HCT116 (cell line): ENCODE measurements around the gene CFAP91. TPM values are rescaled to one million over a fixed set of nuclear protein-coding genes. Genes with fewer than 3 reads are reported as not detected.

Source experiments
- ATAC-seq: fragments of 200-7000 bp; cut with Tn5 transposase; 2 replicates; pipeline ENCODE4 v1.9.1; 2020; ENCODE audit warnings: mild to moderate bottlenecking, moderate library complexity
- BruUV-seq: library from RNA; stranded (reverse); fragments of 400-500 nt; replicated peaks from 2 replicates; lab custom pipeline; 2021; lab: Mats Ljungman, UMichigan
- CTCF ChIA-PET: fragments of 300-600 bp; sonication (Branson Sonifier 250); formaldehyde crosslinking; loops from one replicate; lab custom pipeline; 2021; ENCODE audit warnings: antibody characterized with exemption; lab: Charles Lee
- POLR2A ChIA-PET: fragments of 300-600, 350-600 bp; sonication (Branson Sonifier 250); formaldehyde crosslinking; loops from one replicate; lab custom pipeline; 2021; ENCODE audit warnings: antibody characterized with exemption; lab: Charles Lee
- RAD21 ChIA-PET, 2 experiments: fragments of 300-600 bp; sonication (Branson Sonifier 250); formaldehyde crosslinking; loops; one replicate each; lab custom pipeline; 2023; ENCODE audit warnings: low total read pairs in 2 of 2; ENCODE audit not compliant: uncharacterized antibody in 2 of 2, unreplicated experiment in 2 of 2, low non-redundant PET in 1 of 2; lab: Charles Lee
- DNase-seq: peaks from one replicate; pipeline ENCODE4 v3.0.0-alpha.2; 2010; ENCODE audit warnings: low read depth, low spot score
- H2AFZ ChIP-seq: fragments of 200-600 bp; shearing (Covaris generic), sonication (generic); 2 replicates; pipeline ENCODE4 v1.6.1; 2017; ENCODE audit warnings: low read depth, mixed run types, mixed read lengths, antibody characterized with exemption, low read length; ENCODE audit not compliant: poor library complexity, severe bottlenecking
- H3K27ac ChIP-seq: 2 replicates; pipeline ENCODE4 v1.5.1; 2012; ENCODE audit warnings: low read depth, low read length
- H3K27me3 ChIP-seq: fragments of 200-600 bp; sonication (generic); 2 replicates; pipeline ENCODE4 v1.6.1; 2016; ENCODE audit warnings: mixed run types, low read length, mixed read lengths; ENCODE audit not compliant: insufficient read depth
- H3K36me3 ChIP-seq, 2 experiments: fragments of 200-500 bp in 1 of 2; fragments of 200-600 bp in 1 of 2; sonication (Bioruptor generic) in 1 of 2; sonication (generic) in 1 of 2; 2 replicates each; pipeline versions ENCODE4 v1.5.1 to v1.6.1; 2014 to 2016; ENCODE audit warnings: low read length in 2 of 2, inconsistent platforms in 1 of 2, mixed read lengths in 1 of 2, mixed run types in 1 of 2; ENCODE audit not compliant: insufficient read depth in 2 of 2, control insufficient read depth in 1 of 2
- H3K4me1 ChIP-seq, 2 experiments: fragments of 200-600 bp in 1 of 2; sonication (generic) in 1 of 2; 2 replicates each; pipeline versions ENCODE4 v1.5.1 to v1.6.1; 2012 to 2017; ENCODE audit warnings: low read length in 2 of 2, inconsistent platforms in 1 of 2, mild to moderate bottlenecking in 1 of 2, mixed read lengths in 1 of 2, mixed run types in 1 of 2, moderate library complexity in 1 of 2; ENCODE audit not compliant: insufficient read depth in 2 of 2, control insufficient read depth in 1 of 2
- H3K4me2 ChIP-seq: fragments of 200-600 bp; sonication (generic); 2 replicates; pipeline ENCODE4 v1.6.1; 2017; ENCODE audit warnings: mixed run types, low read length, mixed read lengths
- H3K4me3 ChIP-seq, 2 experiments: fragments of 200-600 bp in 1 of 2; sonication (generic) in 1 of 2; replicated peaks in 1 of 2; 2 replicates each; pipeline ENCODE4 v1.5.1; 2011 to 2016; ENCODE audit warnings: low read length in 2 of 2, control low read depth in 1 of 2, low read depth in 1 of 2, mild to moderate bottlenecking in 1 of 2, mixed read lengths in 1 of 2, mixed run types in 1 of 2
- H3K79me2 ChIP-seq: fragments of 200-600 bp; sonication (generic); 2 replicates; pipeline ENCODE4 v1.6.1; 2017; ENCODE audit warnings: mild to moderate bottlenecking, mixed run types, low read length, moderate library complexity, mixed read lengths; ENCODE audit not compliant: insufficient read depth
- H3K9ac ChIP-seq: fragments of 200-600 bp; sonication (generic); 2 replicates; pipeline ENCODE4 v1.6.1; 2016; ENCODE audit warnings: low read length, mixed read lengths
- H3K9me2 ChIP-seq: fragments of 200-600 bp; sonication (generic), shearing (Covaris generic); 2 replicates; pipeline ENCODE4 v1.6.1; 2017; ENCODE audit warnings: mixed run types, mild to moderate bottlenecking, moderate library complexity; ENCODE audit not compliant: insufficient read depth
- H3K9me3 ChIP-seq, 2 experiments: fragments of 200-500 bp in 1 of 2; fragments of 200-600 bp in 1 of 2; sonication (Bioruptor generic) in 1 of 2; sonication (generic) in 1 of 2; 2 replicates each; pipeline ENCODE4 v1.6.1; 2014 to 2017; ENCODE audit warnings: low read length in 2 of 2, mixed read lengths in 2 of 2, inconsistent platforms in 1 of 2, low read depth in 1 of 2, mild to moderate bottlenecking in 1 of 2, mixed run types in 1 of 2, moderate library complexity in 1 of 2; ENCODE audit not compliant: control insufficient read depth in 1 of 2, insufficient read depth in 1 of 2
- H4K20me1 ChIP-seq: fragments of 200-600 bp; sonication (generic), shearing (Covaris generic); 2 replicates; pipeline ENCODE4 v1.6.1; 2017; ENCODE audit warnings: mixed run types, mild to moderate bottlenecking, moderate library complexity; ENCODE audit not compliant: insufficient read depth
- CEBPB ChIP-seq: IDR thresholded peaks from 2 replicates; pipeline ENCODE4 v1.6.1; 2012; ENCODE audit warnings: low read depth
- CTCF ChIP-seq, 3 experiments: fragments of 200-600 bp in 1 of 3; sonication (generic) in 1 of 3; IDR thresholded peaks in 2 of 3; conservative IDR thresholded peaks in 1 of 3; 2 replicates each; pipeline ENCODE4 v1.5.1; 2012 to 2017; ENCODE audit warnings: low read depth in 2 of 3, low read length in 2 of 3, antibody characterized with exemption in 1 of 3, borderline replicate concordance in 1 of 3, control low read depth in 1 of 3, mild to moderate bottlenecking in 1 of 3, mixed read lengths in 1 of 3, mixed run types in 1 of 3, moderate library complexity in 1 of 3; ENCODE audit not compliant: insufficient read depth in 1 of 3
- EZH2 ChIP-seq: fragments of 200-600 bp; sonication (generic); IDR thresholded peaks from 2 replicates; pipeline ENCODE4 v1.6.1; 2017; ENCODE audit warnings: antibody characterized with exemption, mixed run types
- FOSL1 ChIP-seq: IDR thresholded peaks from 2 replicates; pipeline ENCODE4 v1.6.1; 2012; ENCODE audit warnings: low read depth
- MAX ChIP-seq: IDR thresholded peaks from 2 replicates; pipeline ENCODE4 v1.6.1; 2012
- RAD21 ChIP-seq: IDR thresholded peaks from 2 replicates; pipeline ENCODE4 v1.6.1; 2012; ENCODE audit warnings: low read depth, mild to moderate bottlenecking
- SIN3A ChIP-seq: IDR thresholded peaks from 2 replicates; pipeline ENCODE4 v1.6.1; 2012; ENCODE audit warnings: low read depth
- SP1 ChIP-seq: IDR thresholded peaks from 2 replicates; pipeline ENCODE4 v1.6.1; 2012; ENCODE audit warnings: low read depth
- SRF ChIP-seq: IDR thresholded peaks from 2 replicates; pipeline ENCODE4 v1.6.1; 2012; ENCODE audit warnings: low read depth
- TCF7L2 ChIP-seq: IDR thresholded peaks from 2 replicates; pipeline ENCODE4 v1.7.0; 2011; ENCODE audit warnings: borderline replicate concordance, inconsistent platforms; ENCODE audit not compliant: insufficient read depth, insufficient read length; ENCODE audit errors: extremely low read depth
- YY1 ChIP-seq: IDR thresholded peaks from 2 replicates; pipeline ENCODE4 v1.6.1; 2011; ENCODE audit warnings: low read length, low read depth, moderate library complexity, mild to moderate bottlenecking; ENCODE audit not compliant: insufficient replicate concordance; ENCODE audit errors: extremely low read depth
- ZNF274 ChIP-seq: fragments of 200-500 bp; sonication (Bioruptor generic); IDR thresholded peaks from 2 replicates; pipeline ENCODE4 v1.6.1; 2014; ENCODE audit warnings: mild to moderate bottlenecking, low read depth, low read length, inconsistent platforms
- intact Hi-C: fragments of 100-400 bp; cut with micrococcal nuclease; formaldehyde crosslinking; loops from 2 replicates; pipeline ENCODE4 v1.10.0; 2022
- total RNA-seq: library from RNA; stranded (reverse); gene quantifications from one replicate; pipeline ENCODE4 v1.2.1, GENCODE V29; 2021; ENCODE audit not compliant: unreplicated experiment
- TF ChIP-seq, protein P1 (sequence below): IDR thresholded peaks from 2 replicates; pipeline ENCODE4 v1.6.1; 2011; ENCODE audit warnings: mild to moderate bottlenecking, low read length, moderate library complexity; ENCODE audit not compliant: insufficient replicate concordance; ENCODE audit errors: extremely low read depth

CFAP91 gene
- total RNA-seq, 1 experiment from 2014 or later, result 0.96 TPM

- TF ChIP-seq SP1, result no peak
- TF ChIP-seq TCF7L2, result no peak
Measured at GRCh38 chr3:119715105-119715504, 12.3 kb downstream of the CFAP91 start (continued).

- no peak overlapping the region for H2AFZ ChIP-seq
- H3K27me3 ChIP-seq, result no peaks in the 10 kb centered on the region
- no peak for DNase-seq
- ChIA-PET CTCF (no interaction called here), POLR2A (no interaction called here), RAD21 (no interaction called here)
- no peak overlapping the region for H3K4me3 ChIP-seq
- no TSS peak for BruUV-seq
- H3K36me3 ChIP-seq, result no peaks in the 10 kb centered on the region
- H3K4me2 ChIP-seq, result no peak overlapping the region
- H4K20me1 ChIP-seq, result no peaks in the 10 kb centered on the region
- H3K79me2 ChIP-seq, result no peaks in the 10 kb centered on the region
- H3K4me1 ChIP-seq, result no peaks in the 10 kb centered on the region
- no peaks in the 10 kb centered on the region for H3K9me2 ChIP-seq
- no peak overlapping the region for H3K9ac ChIP-seq
- no peak overlapping the region for H3K27ac ChIP-seq
- TF ChIP-seq EZH2 (no peak), SRF (no peak), RAD21 (no peak), YY1 (no peak), CEBPB (no peak), ZNF274 (no peak), SIN3A (no peak), MAX (no peak), FOSL1 (no peak), CTCF (IDR thresholded peaks at IDR 0.05 in 2 of 3, conservative IDR thresholded peaks at IDR 0.05 in 1 of 3; ENCODE audit: borderline replicate concordance in 1 of 3, insufficient read depth in 1 of 3, low read depth in 2 of 3, low read length in 2 of 3) (no peak), TCF7L2 (no peak)
- TF ChIP-seq, protein P1, sequence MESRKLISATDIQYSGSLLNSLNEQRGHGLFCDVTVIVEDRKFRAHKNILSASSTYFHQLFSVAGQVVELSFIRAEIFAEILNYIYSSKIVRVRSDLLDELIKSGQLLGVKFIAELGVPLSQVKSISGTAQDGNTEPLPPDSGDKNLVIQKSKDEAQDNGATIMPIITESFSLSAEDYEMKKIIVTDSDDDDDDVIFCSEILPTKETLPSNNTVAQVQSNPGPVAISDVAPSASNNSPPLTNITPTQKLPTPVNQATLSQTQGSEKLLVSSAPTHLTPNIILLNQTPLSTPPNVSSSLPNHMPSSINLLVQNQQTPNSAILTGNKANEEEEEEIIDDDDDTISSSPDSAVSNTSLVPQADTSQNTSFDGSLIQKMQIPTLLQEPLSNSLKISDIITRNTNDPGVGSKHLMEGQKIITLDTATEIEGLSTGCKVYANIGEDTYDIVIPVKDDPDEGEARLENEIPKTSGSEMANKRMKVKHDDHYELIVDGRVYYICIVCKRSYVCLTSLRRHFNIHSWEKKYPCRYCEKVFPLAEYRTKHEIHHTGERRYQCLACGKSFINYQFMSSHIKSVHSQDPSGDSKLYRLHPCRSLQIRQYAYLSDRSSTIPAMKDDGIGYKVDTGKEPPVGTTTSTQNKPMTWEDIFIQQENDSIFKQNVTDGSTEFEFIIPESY, result no peak
- intact Hi-C loops, result no loop called here
- H3K9me3 ChIP-seq, result no peaks in the 10 kb centered on the region
- no peak for ATAC-seq
Measured at GRCh38 chr3:119716998-119717397, 14.2 kb downstream of the CFAP91 start.
